Inflammatory macrophage (primary cell): Measurements from ENCODE around the gene EPN3.
A peak's percentile ranks its signal among the peaks of the same experiment; 100 is the strongest.

ENCODE experiments used
- DNase-seq, 2 donors: peaks; one replicate each; pipeline ENCODE4 v3.0.0-alpha.2; 2020 to 2022

The EPN3 gene

DNA sequence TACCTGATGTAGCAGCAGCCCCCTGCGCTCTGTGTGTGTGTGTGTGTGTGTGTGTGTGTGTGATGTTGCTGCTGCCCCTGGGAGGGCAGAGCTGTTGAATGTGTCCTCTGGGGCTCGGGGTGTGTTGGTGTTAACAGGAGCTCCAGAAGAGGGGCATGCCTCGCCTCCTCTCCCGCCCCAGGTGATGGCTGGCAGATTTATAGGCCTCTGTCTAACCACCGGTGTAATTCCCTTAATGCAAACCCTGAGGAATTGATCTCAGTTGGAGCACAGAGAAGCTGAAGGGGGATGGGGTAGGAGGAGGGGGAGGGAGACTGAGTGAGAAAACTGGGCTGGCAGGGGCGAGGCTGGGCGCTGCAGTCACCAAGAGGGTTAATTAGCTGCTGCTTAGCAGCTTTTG lies 38.0 kb downstream of the EPN3 start:
- no peak for DNase-seq

DNA sequence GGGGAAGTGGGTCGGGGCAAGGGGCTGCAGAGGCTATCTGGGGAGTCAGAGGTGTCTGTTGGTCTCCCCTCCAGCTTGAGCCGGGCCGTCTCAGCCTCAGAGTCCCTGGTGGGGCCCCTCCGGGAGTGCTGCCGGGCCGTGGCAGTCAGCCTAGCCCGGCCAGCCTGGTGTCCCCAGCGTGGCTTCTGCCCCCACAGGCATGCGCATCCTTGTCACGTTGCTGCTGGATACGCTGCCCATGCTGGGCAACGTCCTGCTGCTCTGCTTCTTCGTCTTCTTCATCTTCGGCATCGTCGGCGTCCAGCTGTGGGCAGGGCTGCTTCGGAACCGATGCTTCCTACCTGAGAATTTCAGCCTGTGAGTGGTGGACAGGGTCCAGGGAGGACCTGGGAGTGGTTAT lies 39.1 kb downstream of the EPN3 start:
- no peak for DNase-seq

DNA sequence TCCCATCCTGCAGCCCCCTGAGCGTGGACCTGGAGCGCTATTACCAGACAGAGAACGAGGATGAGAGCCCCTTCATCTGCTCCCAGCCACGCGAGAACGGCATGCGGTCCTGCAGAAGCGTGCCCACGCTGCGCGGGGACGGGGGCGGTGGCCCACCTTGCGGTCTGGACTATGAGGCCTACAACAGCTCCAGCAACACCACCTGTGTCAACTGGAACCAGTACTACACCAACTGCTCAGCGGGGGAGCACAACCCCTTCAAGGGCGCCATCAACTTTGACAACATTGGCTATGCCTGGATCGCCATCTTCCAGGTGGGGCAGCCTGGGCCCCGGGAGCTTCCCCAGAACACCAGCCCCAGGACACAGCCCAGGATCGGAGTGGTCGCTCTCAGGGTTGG lies 40.0 kb downstream of the EPN3 start:
- no peak for DNase-seq

DNA sequence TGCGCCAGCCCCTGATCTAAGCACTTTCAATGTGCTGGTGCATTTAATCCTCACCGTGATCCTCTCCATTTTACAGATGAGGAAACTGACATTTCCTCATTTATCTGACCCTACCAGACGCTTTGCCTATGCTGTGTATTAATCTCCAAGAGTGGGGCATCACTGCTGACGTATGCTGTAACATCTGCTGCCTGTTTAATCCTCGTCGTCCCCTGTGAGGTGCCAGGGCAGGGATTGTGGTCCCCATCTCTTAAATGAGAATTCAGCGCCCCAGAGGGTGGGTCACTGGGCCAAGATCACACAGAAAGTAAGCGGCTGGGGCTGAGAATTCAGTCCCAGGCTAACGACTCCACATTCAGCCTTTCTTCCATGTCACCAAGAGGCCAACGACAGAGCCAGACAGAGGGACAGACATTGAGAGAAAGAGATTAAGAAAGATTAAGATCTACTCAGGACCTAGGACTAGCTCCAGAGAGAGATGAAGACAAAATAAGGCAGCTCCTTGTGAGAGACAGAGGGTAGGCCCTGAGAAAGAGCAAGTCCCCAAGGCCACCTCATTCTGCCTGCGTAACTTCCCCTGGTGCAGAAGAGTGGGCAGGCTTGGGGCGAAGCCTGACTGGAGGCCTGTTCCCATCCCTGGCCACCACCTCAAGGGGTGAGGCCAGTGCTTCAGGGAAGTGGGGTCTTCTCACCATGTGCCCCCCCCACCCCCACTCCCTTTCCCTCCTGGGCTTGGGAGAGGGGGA lies 41.5 kb downstream of the EPN3 start:
- peak; percentile 32 to 55 for DNase-seq

DNA sequence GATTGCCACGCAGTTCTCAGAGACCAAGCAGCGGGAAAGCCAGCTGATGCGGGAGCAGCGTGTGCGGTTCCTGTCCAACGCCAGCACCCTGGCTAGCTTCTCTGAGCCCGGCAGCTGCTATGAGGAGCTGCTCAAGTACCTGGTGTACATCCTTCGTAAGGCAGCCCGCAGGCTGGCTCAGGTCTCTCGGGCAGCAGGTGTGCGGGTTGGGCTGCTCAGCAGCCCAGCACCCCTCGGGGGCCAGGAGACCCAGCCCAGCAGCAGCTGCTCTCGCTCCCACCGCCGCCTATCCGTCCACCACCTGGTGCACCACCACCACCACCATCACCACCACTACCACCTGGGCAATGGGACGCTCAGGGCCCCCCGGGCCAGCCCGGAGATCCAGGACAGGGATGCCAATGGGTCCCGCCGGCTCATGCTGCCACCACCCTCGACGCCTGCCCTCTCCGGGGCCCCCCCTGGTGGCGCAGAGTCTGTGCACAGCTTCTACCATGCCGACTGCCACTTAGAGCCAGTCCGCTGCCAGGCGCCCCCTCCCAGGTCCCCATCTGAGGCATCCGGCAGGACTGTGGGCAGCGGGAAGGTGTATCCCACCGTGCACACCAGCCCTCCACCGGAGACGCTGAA lies 43.2 kb downstream of the EPN3 start:
- no peak for DNase-seq

DNA sequence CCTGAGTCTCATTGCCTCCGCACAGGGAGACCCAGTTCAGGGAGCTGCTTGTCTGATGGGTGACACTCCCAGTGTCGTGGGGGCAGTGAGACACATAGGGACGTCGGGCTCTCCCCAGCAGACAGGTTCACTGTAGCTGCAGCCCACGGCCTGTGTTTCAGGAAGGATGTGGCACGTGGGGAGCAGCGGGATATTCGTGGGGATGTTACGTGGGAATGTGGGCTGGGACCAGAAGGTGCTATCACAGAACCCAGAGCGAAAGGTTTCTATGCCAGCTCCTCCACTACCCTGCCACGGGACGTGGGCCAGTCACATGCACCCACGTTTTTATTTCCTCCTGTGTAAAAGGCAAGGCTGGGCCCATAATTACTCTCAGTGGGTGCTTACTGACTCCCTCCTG lies 44.3 kb downstream of the EPN3 start:
- no peak for DNase-seq

DNA sequence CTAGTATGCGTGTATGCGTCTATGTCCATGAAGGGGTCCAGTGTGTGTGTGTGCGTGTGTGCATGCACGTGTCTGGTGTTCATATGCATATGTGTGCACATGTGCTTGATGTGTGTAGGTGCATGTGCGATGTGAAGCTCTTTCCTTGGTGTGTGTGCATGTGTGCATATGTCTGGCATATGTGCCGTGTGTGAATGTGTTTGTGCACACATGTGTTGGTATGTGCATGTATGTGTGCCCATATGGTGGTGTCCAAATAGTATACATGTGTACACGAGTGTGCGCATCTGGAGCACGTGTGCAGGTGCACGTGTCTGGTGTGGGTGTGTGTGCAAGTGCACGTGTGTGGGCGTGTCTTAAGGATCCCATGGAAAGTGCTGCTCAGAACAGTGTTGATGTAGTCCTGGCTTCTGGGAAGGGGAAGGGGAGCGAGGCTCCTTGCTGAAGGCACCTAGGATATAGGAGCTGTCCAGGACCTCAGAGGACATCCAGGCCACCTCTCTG lies 45.0 kb downstream of the EPN3 start:
- no peak for DNase-seq

DNA sequence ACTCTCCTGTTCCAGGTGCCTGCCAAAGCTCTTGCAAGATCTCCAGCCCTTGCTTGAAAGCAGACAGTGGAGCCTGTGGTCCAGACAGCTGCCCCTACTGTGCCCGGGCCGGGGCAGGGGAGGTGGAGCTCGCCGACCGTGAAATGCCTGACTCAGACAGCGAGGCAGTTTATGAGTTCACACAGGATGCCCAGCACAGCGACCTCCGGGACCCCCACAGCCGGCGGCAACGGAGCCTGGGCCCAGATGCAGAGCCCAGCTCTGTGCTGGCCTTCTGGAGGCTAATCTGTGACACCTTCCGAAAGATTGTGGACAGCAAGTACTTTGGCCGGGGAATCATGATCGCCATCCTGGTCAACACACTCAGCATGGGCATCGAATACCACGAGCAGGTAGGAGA lies 45.6 kb downstream of the EPN3 start:
- no peak for DNase-seq

DNA sequence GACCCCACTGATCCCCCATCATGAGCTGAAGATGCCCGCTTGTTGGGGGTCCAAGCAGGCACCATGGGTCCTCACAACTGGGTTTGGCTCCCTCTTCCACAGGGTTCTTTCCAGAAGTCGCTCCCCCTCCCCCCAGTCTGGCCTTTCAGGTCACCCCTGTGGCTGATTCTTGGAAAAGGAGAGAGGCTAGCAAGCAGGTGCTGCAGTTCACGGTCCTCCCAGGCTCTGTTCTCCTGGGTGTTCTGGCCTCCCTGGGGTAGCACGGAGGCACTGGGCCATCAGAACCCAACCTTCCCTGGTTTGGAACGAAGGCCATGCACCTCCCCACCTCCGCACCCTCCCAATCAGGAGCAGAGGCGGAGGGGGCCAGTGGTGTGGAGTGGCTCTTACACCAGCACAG lies 46.9 kb downstream of the EPN3 start:
- DNase-seq = no peak

DNA sequence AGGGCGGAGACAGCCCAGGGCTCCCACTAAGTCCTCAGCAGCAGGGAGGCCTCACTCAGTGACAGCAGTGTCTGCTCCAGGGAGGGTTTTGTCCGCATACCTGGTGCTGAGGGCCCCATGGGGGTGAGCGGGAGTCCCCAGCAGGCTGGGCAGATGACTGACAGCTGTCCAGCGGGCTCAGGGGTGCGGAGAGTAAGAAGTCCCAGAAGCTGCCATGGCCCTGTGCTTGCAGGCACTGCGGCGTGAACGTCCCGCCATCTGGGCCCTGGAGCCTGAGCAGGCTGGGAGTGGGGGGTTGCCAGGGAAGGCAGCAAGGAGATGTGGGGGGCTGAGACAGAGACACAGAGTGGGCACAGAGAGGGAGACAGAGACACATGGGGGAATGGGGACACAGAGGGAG lies 48.1 kb downstream of the EPN3 start:
- DNase-seq = no peak

DNA sequence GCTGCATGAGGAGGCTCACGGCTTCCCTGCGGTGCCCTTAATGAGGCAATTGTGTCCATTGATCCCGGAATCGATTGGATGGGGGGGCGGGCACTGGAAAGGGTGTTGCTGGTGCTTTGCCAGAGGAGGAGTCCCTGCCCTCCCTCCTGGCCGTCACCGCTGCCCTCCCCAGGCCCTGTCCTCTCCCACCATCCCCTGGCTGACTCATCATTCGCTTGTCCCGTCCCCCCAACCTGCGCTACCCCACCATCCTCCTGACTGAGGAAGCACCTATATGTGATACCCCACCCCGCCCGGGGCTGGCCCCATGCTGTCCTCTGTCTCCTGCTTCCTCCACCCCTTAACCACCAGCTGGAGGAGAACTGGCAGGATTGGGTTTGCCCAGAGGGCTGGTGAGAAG lies 48.8 kb downstream of the EPN3 start:
- DNase-seq = no peak

DNA sequence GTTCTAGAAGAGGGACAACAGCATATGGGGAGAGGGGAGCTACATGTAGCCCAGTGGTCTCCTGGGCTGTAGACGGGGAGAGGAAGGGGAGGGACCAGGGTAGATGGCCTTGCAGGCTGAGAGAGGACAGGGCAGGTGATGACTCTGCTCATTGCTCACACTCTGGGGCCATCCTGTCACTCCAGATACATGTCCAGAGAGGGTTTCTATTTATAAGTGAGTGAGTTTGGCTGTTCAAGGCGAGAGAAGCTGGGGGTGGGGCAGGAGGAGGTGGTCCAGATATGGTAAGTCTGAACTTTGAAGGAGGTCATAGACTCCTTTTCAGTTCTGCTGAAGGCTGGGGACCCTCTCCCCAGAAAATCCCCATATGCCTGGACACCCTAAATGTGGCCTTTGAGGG lies 50.2 kb downstream of the EPN3 start:
- no peak for DNase-seq

DNA sequence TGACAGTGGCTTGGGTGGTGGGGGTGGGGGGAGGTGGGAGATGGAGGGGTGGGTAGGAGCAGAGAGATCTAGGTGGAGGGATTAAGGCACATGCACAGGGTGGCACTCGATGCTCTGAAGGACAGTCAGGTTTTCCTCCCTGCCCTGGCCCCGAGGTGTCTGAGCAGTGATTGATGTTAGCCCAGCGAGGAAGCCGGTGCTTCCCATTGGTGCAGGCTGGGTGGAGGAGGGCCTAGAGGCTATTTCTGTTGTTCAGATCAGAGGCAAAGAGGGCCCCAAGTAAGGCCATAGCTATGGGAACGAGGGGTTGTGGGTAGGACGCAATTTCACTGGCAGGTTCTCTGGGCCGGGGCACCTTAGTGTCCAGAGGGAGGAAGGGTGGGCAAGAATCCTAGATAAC lies 51.1 kb downstream of the EPN3 start:
- no peak for DNase-seq

DNA sequence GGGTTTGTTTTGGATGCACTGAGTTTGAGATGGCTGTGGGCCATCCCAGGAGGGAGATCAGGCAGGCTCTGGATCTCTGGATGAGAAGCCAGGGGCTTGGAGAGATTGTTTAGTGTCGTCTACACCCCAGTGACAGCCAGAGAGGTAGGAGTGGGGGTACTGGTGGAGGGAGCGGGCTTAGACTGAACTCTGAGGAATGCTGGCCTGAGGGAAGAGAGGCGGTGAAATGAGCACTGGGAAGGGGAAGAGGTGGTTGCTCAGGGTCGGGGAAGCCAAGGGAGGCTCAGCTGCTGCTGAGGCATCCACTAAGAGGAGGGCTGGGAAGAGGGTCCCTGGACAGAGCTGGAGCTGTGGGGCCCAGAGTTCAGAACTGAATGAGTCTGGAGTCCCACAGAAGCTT lies 51.6 kb downstream of the EPN3 start:
- no peak for DNase-seq

DNA sequence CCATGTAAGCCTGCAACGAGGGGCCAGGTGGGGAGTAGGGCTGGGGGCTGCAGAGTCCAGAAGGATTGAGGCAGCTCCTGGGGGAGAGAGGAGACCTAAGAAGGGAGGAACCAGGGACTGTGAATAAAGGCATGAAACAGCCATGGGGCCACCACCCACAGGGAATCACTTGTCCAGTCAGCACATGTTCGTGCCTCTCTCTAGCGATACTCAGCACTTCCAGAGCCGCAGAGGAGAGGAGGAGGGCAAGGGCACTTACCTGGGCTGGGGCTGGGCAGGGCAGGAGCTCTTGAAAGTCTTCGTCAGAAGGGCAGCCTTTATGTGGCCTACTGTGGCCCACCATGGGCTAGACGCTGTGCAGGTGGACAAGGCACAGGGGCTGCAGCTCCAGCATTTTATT lies 52.2 kb downstream of the EPN3 start:
- DNase-seq = no peak

DNA sequence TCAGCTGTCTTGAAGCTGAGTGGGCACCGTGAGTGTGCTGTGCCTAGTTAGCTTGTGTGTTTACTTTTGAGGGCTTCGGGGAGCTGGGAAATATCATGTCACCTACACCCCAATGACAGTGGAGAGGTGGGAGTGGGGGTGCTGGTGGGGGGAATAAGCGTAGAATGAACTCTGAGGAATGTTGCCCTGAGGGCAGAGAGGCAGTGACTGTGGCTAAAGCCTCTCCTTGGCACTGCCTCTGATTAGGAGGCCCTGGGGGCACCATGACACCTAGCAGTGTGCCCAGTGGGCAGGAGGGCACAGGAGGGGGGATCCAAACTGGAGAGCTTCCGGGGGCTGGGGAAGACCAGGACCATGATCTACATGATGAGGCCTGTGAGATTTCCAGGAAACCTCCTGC lies 52.8 kb downstream of the EPN3 start:
- no peak for DNase-seq

DNA sequence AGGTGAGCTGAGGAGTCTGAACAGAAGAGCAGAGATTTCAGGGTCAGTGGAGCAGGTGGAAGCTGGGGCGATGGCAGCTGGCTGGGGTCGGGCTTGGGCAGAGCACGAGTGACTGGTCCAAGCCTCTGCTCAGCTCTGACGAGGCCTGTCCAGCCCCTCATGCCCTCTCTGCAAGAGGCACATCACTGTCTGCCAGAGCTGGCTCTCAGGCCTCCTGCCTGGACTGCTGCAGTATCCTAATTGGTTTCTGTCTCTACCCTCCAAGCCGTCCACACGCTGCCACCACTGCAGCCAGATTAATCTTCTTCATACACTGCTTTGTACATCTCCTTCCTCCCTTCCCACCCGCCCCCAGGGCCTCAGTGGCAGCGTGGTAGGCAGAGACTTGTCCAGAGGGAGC lies 53.4 kb downstream of the EPN3 start:
- no peak for DNase-seq

DNA sequence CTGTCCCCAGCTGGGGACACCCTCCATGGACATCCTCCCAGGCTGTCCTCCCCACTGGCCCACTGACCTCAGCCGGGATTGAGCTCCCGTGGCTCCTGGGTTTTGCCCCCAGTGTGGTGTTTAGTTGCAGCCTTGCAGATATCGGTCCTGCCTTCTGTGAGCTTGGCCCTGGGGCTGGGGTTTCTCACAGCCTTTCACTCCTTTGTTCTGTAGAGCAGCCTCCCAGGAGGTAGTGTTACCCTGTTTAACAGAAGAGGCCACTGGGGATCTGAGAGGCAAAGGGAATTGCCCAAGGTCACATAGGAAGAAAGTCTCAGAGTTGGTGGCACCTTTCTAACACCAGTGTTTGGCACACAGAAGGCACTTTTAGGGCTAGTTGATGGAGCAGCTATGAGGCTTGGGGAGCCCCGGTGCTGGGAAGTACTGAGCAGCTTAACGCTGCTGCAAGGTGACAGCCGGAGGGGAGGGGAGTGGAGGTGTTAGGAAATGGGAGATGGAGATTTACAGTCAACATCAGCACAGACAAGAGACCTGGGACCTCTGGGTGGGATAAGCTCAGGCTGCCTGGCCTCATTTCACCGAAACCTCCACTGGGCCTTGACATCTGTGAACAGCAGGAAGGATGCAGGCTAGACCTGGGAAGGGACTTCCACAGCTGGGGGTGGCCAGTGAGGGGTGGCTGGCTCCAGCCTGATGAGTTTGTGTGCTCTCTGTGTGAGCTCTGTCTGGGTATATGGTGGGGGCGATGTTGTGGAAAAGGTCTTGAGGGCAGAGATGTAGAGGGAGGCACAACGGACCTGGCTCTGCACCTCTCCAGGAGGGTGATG lies 54.1 kb downstream of the EPN3 start:
- no peak for DNase-seq

DNA sequence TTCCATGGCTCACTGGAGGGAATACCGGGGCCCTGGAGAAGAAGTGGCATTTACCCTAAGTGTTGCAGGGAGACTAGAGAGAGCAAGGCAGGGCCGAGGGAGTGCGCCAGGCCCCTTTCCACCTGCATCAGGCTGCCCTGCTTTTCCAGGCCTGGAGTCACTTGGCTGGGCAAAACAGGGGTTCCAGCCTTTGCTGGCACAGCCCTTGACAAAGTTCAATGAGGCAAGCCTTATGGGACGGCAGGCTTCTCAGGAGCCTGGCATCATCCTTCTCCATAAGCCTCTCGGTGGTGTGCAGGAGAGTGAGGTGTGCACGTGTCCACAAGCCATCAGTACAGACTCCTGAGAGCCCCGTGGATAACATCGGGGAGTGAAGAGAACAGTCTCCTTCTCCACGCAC lies 55.0 kb downstream of the EPN3 start:
- no peak for DNase-seq

DNA sequence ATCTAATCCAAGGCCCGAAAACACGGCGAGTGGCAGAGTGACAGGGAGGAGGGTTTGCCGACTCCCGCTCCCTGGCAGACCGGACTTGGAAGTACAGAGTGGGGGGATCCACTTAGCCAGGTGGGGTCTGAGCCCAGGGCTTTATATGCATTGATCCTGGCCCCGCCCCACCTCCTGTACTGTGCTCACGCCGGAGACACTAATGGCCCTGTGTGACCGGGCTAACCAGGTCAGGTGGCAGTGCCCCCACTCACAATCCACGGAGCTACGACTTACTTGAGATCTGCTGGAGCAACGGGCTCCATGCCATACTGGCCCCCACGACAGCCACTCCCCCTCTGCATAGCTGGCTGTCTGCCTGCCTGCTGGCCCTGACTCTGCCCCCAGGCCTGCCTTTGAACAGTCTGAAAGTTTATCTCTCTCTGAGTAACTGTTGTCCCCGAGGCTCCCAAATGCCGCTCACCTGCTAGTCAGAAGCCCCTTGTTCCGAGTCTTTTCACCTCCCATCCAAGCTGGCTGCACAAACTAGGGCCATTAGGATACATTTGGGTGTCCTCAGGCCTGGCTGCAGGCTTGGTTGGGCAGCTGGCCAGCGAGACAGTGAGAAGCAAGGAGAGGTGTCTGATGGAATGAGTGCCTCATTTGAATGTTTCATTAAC lies 56.0 kb downstream of the EPN3 start:
- DNase-seq = no peak

DNA sequence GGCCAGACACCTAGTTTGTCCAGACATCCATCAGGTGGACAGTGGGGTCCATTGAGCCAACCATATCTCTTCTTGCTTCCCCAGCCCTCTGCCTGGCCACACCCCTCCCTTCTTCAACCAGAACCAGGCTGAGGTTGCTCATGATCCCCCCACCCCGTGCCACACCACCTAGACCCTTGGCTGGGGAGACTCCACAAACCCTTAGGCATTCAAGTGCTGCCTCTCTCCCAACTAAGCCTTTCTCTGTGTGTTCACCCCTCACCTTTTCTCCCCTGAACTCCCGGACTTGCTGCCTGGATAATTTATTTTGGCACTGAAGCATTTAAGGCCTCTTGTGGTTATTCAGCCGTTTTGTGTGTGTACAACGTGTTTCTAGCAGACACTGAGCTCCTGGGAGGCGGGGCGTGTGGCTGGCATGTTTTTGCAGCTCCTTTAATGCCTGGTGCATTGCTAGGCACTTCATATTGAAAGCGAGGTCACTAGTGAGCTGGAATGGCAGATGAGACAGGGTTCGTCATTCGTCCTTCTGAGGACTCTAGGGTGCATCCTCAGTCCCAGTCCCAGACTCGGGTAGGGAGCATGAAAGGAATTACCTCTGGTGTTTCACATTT lies 56.7 kb downstream of the EPN3 start:
- no peak for DNase-seq

DNA sequence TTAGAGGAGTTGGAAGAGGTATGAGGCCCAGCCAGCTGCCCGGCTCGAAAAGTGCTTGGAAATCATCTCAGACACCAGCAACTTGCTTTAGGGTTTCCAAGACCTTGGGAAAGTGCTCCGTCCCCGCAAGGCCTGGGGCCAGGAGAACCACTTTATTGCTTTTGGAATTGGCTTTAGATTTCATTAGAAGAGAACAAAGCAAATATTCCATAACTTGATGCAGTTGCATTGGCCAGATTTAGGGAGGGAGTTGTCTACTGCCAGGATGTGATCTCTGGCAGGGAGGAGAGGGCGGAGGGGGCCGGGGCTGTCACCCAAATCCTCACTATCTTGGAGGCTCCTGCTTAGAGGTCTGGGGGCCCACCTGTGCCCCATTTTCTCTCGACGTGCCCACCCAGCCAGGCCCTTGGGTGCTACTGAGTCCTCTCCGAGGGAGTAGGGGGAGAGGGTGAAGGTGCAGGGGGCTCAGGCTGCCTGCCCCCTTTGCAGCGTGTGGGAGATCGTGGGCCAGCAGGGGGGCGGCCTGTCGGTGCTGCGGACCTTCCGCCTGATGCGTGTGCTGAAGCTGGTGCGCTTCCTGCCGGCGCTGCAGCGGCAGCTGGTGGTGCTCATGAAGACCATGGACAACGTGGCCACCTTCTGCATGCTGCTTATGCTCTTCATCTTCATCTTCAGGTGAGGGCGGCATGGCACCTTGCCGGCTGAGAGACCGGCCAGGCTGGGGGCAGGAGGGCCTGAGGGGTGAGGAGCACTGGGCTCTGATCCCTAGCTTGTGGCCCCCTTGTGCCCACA lies 58.6 kb downstream of the EPN3 start:
- DNase-seq = no peak
